ENCODE data around the gene MYL5.
"Not testable (repeated sequence)": the region's sequence is repeated elsewhere in the genome, so short reads cannot be mapped to it uniquely, and the experiment has no call there.

Gene MYL5

GRCh38 chr4:669806-670559 lies 4.4 kb upstream of the MYL5 start:
- in situ Hi-C loops (cut with HindIII; ENCODE audit: low sequenced_read_pairs): not testable (repeated sequence)

DNA sequence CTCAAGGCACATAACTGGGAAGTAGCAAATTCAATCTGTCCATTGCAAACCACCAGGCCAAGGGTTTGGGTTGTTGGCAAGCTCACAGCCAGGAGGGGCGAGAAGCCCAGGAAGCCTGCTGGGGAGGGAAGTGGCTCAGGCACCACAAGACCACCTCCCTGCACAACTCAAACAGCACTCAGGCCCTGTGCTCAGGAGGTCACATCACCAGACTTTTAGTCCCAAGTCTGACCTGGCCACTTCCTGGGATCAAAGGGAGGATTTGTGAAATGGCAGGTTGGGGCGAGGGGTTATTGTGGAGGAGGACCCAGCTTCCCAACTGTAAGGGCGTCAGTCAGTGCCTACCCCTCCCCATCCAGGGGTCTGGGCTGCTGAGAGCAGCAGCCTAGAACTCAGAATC lies 2.6 kb upstream of the MYL5 start:
- in situ Hi-C loops (cut with HindIII; ENCODE audit: low sequenced_read_pairs): no loop called here

GRCh38 chr4:673349-674091 lies 822 bp upstream of the MYL5 start:
- in situ Hi-C loops (cut with HindIII; ENCODE audit: low sequenced_read_pairs): no loop called here

DNA sequence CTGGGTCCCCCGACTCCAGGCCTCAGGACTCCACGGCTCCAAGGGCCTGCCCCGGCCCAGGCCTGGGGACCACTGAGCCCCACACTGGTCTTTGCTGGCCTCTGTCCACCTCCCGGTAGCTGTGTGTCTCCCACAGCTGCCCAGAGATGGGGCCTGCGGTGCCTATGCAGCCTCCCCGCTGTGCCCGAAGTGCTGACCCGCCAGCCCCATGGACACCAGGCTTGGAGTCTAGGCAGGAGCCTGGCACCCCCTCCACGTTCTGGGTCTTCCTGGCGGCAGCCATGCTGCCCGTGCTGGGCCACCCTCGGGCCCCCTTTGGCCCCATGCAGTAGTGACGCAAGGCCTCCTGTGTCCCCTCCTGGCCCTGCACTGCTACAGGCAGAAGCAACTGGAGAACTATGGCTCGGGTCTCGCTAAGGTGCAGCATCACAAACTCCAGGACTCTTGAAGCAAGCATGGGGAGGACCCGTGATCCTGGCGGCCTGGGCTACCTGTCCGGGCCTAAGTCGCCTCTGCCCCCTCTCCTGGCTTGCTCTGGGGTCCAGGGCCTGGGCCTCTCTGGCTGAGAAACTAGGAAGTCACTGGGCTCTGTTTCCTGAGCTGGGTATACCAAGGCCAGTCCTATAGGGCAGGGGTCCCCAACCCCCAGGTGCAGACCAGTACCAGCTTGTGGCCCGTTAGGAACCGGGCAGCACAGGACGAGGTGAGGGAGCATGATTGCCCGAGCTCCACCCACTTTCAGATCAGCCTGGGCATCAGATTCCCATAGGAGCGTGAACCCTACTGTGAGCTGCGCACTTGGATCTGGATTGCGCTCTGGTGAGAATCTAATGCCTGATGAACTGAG lies 917 bp downstream of the MYL5 start:
- in situ Hi-C loops (cut with HindIII; ENCODE audit: low sequenced_read_pairs): no loop called here

GRCh38 chr4:675980-676870 lies 1.9 kb downstream of the MYL5 start:
- in situ Hi-C loops (cut with HindIII; ENCODE audit: low sequenced_read_pairs): no loop called here

DNA sequence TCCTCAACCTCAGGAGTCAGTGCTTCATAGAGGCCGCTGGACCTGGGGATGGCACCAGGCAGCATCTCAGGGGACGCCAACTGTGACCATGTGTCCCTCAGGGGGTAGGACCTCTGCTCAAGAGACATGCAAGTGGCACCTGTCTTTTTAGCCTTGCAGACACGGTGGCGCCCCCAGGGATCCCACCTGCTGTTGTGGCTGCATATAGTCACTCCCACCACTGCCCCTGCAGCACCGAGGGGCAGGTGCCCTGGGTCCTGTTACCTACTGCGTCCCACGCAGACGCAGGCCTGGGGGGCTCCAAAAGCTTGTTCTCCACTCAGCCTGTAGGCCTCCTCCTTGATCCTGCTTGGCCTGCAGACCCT lies 2.5 kb downstream of the MYL5 start:
- in situ Hi-C loops (cut with HindIII; ENCODE audit: low sequenced_read_pairs): no loop called here

DNA sequence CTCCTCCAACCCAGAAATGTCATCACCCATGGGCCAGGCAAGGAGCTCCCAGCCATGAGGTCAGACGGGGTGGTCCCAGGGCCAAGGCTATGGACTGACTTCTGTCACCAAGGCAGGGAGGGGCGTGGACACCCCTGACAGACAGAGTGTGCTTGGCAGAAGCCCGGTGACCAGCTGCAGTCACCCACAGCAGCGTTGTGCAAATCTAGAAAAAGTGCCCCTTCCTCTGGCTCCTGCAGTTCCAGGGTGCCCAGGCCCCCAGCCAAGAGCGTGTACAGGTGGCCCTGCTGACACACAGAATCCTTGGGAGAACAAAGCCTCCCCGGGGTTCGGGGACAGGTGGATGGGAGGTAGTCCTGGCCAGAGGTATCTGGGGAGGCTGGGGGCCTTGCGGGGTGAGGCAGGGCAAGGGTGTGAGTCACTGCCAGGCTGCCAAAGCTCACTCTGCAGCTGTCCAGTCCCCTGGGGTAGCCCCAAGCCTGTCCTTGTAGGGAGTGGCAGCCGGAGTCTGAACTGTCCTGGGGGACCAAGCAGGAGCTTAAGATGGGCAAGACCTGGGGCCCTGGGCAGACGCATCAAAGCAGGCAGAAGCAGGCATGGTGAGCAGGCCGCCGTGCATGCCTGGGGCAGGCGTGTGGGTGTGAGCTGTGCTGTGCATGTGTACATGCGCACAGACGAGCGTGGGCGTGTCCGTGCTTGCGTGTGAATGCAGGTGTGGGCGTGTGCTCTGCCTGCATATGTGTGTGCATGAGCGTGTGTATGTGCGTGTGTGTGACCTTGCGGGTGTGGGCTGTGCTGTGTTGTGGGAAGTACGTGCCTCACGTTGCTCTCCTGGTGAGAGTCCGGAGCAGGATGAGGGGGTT lies 3.3 kb downstream of the MYL5 start:
- in situ Hi-C loops (cut with HindIII; ENCODE audit: low sequenced_read_pairs): no loop called here

GRCh38 chr4:678331-679103 lies 4.2 kb downstream of the MYL5 start:
- in situ Hi-C loops (cut with HindIII; ENCODE audit: low sequenced_read_pairs): no loop called here

DNA sequence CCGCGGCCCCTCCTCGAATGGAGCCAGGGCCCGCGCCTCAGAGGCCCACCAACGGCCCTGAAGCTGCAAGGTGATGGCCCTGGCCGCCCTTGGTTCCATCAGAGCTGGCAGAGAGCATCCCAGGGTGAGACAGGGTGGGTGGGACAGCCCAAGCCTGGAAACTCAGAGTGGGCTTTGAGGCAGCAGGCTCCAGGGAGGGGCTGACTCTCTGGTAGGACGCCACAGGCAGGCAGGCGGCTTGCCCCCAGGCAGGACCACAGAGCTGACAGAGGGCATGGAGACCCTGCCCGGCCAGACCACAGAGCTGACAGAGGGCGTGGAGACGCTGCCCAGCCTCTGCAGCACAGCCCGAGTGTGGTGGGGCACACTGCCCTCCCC lies 4.8 kb downstream of the MYL5 start:
- in situ Hi-C loops (cut with HindIII; ENCODE audit: low sequenced_read_pairs): no loop called here

GRCh38 chr4:679629-680028 lies 5.3 kb downstream of the MYL5 start:
- in situ Hi-C loops (cut with HindIII; ENCODE audit: low sequenced_read_pairs): no loop called here

- in situ Hi-C loops (cut with HindIII; ENCODE audit: low sequenced_read_pairs): no loop called here
Measured at GRCh38 chr4:680091-680490, 5.7 kb downstream of the MYL5 start.

DNA sequence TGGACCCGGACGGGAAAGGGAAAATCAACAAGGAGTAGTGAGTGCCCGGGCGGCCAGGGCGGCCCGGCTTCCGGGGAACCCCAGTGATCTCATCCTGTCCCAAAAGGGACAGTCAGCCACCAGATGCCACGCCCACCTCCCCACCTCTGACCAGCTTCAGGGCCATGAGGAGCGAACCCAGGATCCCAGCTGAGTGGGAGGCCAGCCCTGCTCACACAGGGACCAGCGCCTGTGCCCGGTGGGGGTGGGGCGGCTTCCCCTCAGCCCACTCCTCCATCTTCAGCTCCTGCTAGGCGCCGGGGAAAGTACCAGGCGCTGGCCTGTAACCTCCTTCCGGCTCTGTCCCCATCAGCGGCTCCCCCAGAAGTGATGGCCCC lies 6.2 kb downstream of the MYL5 start:
- in situ Hi-C loops (cut with HindIII; ENCODE audit: low sequenced_read_pairs): no loop called here

DNA sequence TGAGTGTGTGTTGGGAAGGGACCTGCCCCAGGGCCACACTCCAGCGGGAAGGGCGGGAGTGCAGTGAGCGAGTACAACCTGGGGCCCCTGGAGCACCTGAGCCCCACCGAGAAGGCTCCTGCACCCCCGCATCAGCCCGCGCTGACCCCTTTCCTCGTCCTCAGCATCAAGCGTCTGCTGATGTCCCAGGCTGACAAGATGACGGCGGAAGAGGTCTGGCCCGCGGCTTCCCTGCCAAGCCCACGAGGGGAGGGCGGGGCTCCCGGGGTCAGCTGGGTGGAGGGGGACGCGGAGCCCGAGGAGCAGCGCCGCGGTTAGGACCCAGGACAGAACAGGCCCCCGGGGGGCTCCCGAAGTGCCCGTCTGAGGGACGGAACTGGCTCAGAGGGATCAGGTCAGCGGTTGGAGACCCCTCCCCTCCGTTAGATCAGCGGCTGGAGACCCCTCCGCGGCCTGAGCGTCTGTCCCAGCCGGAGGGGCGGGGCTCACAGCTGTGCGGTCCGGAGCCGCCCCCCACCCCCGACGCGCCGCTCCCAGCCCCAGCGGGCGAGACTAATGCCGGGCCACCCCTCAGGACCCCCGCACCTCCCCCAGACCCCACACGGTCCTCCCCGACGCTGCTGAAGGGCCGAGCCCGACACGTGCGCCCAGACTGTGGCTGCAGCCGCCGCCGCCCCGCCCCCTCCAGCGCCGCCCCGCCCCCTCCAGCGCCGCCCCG lies 6.7 kb downstream of the MYL5 start:
- in situ Hi-C loops (cut with HindIII; ENCODE audit: low sequenced_read_pairs): no loop called here

DNA sequence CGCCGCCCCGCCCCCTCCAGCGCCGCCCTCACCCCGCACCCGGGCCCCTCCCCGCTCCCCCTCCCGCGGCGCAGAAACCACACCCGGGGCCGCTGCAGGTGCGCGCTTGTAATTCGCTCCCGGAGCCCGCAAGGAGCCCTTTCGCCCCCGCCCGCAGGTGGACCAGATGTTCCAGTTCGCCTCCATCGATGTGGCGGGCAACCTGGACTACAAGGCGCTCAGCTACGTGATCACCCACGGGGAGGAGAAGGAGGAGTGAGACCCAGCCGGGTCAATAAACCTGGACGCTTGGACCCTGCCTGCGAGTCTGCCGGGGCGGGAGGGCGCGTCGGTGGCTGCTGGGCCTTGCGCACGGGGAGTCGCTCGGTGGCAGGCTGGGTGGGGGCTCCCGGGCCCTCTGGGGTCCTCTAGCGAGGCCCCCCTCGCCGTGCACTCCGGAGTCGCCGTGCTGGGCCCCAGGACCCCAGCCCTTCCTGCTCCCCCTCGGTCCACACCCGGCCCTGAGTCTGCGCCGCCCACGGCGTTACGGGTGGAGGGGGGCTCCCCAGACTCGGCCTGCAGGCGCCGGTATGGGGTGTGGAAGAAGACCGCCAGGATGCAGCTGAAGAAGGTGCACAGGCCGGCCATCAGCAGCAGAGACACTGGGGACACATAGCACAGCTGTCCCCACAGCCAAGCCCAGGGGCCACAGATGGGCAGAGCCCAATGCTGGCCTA lies 7.6 kb downstream of the MYL5 start:
- in situ Hi-C loops (cut with HindIII; ENCODE audit: low sequenced_read_pairs): no loop called here

DNA sequence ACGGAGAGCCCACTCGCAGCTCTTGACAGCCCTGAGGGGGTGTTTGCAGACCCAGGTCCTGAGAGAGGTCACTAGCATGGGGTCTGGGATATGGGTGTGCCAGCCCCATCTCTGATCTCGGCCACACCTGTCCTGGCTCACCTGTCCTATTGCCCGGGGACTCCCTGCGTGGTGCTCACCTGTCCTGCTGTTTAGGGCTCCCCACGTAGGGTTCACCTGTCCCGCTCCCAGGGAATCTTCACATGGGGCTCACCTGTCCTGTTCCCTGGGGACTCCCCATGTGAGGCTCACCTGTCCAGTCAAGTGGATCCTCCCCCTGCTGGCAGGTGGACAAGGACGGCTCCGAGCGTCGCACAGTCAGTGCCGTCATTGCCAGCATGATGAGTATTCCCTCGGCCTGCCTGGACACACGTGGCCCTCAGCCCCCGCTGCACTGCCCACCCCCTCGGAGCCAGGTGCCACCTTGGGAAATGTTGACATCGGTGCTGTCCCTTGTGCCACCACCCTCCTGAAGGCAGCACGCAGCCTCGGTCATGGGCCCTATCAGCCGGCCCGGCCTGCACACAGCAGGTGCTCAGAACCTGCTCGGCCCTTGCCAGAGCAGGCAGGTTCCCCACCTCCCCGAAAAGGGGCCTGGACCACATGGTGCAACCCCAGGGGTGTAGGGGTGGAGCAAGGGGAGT lies 8.3 kb downstream of the MYL5 start:
- in situ Hi-C loops (cut with HindIII; ENCODE audit: low sequenced_read_pairs): no loop called here

DNA sequence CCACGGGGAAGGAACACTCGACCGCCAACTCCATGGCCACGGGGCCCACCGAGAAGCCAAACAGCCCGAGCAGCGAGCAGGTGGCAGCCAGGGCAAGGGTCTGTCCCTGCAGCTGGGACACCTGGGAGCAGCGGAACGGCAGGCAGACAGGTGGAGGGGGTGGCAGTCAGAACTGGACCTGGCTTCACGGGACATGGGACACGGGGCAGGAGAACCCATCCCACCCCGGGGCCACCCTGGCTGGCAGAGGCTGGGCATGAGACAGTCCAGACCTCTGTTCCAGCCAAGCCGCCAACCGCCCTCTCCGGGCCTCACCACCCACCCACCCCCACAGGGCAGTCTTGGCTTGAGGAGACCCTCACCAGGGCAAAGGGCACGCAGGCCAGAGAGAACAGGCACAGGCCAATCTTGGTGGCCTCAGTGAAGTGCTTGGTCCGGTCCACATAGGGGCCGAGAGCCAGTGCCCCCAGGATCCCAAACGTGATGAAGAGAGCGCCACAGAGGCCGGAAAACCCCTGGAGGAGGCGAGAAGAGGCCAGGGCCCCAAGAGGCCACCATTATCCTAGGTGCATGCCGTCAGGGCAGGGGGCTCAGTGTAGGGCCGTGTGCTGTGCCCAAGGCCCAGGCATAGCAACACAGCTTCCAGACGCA lies 9.0 kb downstream of the MYL5 start:
- in situ Hi-C loops (cut with HindIII; ENCODE audit: low sequenced_read_pairs): no loop called here
